Activated T-helper 1 cell treated with anti-CD3 and anti-CD28 coated beads, Interleukin-12 subunit alpha, Interleukin-12 subunit beta, Interleukin-2, Interleukin-4 antibody, amounts not matched to agents 30 ng/mL and 10 ng/mL and 1 ng/mL, durations not matched to agents 14 hours and 24 hours and 36 hours (primary cell): ENCODE results near the gene STXBP2. TPM values are rescaled to one million over a fixed set of nuclear protein-coding genes. Genes with fewer than 3 reads are reported as not detected.
A peak's percentile ranks its signal among the peaks of the same experiment; 100 is the strongest.

Experiments
- DNase-seq: peaks from one replicate; pipeline ENCODE4 v3.0.0; 2021; ENCODE audit warnings: low spot score
- H3K27ac Mint-ChIP-seq: one replicate; pipeline ENCODE4 v1.8.0; 2021; ENCODE audit warnings: mild to moderate bottlenecking, mixed read lengths
- H3K27me3 Mint-ChIP-seq: one replicate; pipeline ENCODE4 v1.8.0; 2022; ENCODE audit warnings: mild to moderate bottlenecking, moderate library complexity, mixed read lengths; ENCODE audit not compliant: insufficient read depth
- H3K36me3 Mint-ChIP-seq: one replicate; pipeline ENCODE4 v1.8.0; 2021; ENCODE audit warnings: low read depth, mixed read lengths
- H3K4me1 Mint-ChIP-seq: one replicate; pipeline ENCODE4 v1.8.0; 2021; ENCODE audit warnings: low read depth, mixed read lengths
- H3K4me3 Mint-ChIP-seq: one replicate; pipeline ENCODE4 v1.8.0; 2021; ENCODE audit warnings: mild to moderate bottlenecking, moderate library complexity, mixed read lengths
- H3K9me3 Mint-ChIP-seq: one replicate; pipeline ENCODE4 v1.8.0; 2021; ENCODE audit warnings: mixed read lengths
- intact Hi-C: fragments of 100-400 bp; cut with micrococcal nuclease; formaldehyde crosslinking; loops from one replicate; pipeline ENCODE4 v1.15.1; 2024
- total RNA-seq: library from RNA; stranded (reverse); gene quantifications from 2 replicates; pipeline ENCODE4 v1.2.3, GENCODE V29; 2022

Gene STXBP2
- 101 and 102 TPM in 2 replicates for total RNA-seq

- H3K4me1 Mint-ChIP-seq, result peaks cover 35% of the 10 kb centered on the region
- intact Hi-C loops, result loop anchor here (1.0 to 2.0 kb wide), 4 partner anchors 8 to 283 kb away; partner anchors contain the start of genes PET100, SNAPC2 and XAB2
- no peaks in the 10 kb centered on the region for H3K9me3 Mint-ChIP-seq
- DNase-seq, result peak; percentile 85
- peak within 1 kb of the TSS; percentile 85 for H3K4me3 Mint-ChIP-seq
- H3K36me3 Mint-ChIP-seq, result peaks cover 8% of the 10 kb centered on the region
- H3K27me3 Mint-ChIP-seq, result no peaks in the 10 kb centered on the region
- H3K27ac Mint-ChIP-seq, result peak within 1 kb of the TSS; percentile 77
Measured at GRCh38 chr19:7636691-7637373, at the start of gene STXBP2. Gene STXBP2 (plus strand): TSS chr19:7637110. CDS start chr19:7637150, 40 bp downstream.

- Mint-ChIP-seq H3K4me3 (no peak overlapping the region), H3K4me1 (no peaks in the 10 kb centered on the region), H3K36me3 (no peaks in the 10 kb centered on the region), H3K27ac (no peak overlapping the region), H3K9me3 (no peaks in the 10 kb centered on the region), H3K27me3 (peaks cover 19% of the 10 kb centered on the region)
- intact Hi-C loops, result no loop called here
- DNase-seq, result no peak
Measured at GRCh38 chr19:7589822-7590221, 47.1 kb upstream of the STXBP2 start.

GRCh38 chr19:7590256-7590655 is 46.7 kb upstream of the STXBP2 start:
- intact Hi-C loops, result no loop called here
- Mint-ChIP-seq H3K36me3 (no peaks in the 10 kb centered on the region), H3K9me3 (no peaks in the 10 kb centered on the region), H3K27ac (no peak overlapping the region), H3K4me3 (no peak overlapping the region), H3K27me3 (peaks cover 21% of the 10 kb centered on the region), H3K4me1 (peaks cover 3% of the 10 kb centered on the region)
- no peak for DNase-seq

GRCh38 chr19:7595466-7596133 is 41.3 kb upstream of the STXBP2 start, which contains the start of gene CAMSAP3:
Gene CAMSAP3 (plus strand): TSS chr19:7595863. CDS start chr19:7596003, 140 bp downstream.
- Mint-ChIP-seq H3K27ac (no peak within 1 kb of the TSS), H3K4me3 (peak within 1 kb of the TSS; percentile 24), H3K27me3 (peaks cover 39% of the 10 kb centered on the region), H3K4me1 (peaks cover 5% of the 10 kb centered on the region), H3K36me3 (no peaks in the 10 kb centered on the region), H3K9me3 (no peaks in the 10 kb centered on the region)
- intact Hi-C loops, result no loop called here
- peak; percentile 12 for DNase-seq

GRCh38 chr19:7596211-7596937 is 40.5 kb upstream of the STXBP2 start:
- DNase-seq, result no peak
- H3K4me3 Mint-ChIP-seq, result peak overlapping the region; percentile 22
- intact Hi-C loops, result no loop called here
- no peak overlapping the region for H3K27ac Mint-ChIP-seq
- no peaks in the 10 kb centered on the region for H3K36me3 Mint-ChIP-seq
- H3K27me3 Mint-ChIP-seq, result peaks cover 39% of the 10 kb centered on the region
- no peaks in the 10 kb centered on the region for H3K9me3 Mint-ChIP-seq
- H3K4me1 Mint-ChIP-seq, result peaks cover 5% of the 10 kb centered on the region

- Mint-ChIP-seq H3K4me3 (no peak overlapping the region), H3K36me3 (no peaks in the 10 kb centered on the region), H3K27me3 (peaks cover 45% of the 10 kb centered on the region), H3K27ac (no peak overlapping the region), H3K4me1 (peaks cover 5% of the 10 kb centered on the region), H3K9me3 (no peaks in the 10 kb centered on the region)
- intact Hi-C loops, result no loop called here
- no peak for DNase-seq
Measured at GRCh38 chr19:7597689-7598088, 39.2 kb upstream of the STXBP2 start.

- peaks cover 44% of the 10 kb centered on the region for H3K27me3 Mint-ChIP-seq
- H3K36me3 Mint-ChIP-seq, result no peaks in the 10 kb centered on the region
- H3K9me3 Mint-ChIP-seq, result no peaks in the 10 kb centered on the region
- peak overlapping the region; percentile 81 for H3K27ac Mint-ChIP-seq
- no peak for DNase-seq
- intact Hi-C loops, result no loop called here
- H3K4me3 Mint-ChIP-seq, result no peak overlapping the region
- peaks cover 5% of the 10 kb centered on the region for H3K4me1 Mint-ChIP-seq
Measured at GRCh38 chr19:7598180-7598579, 38.7 kb upstream of the STXBP2 start.

- Mint-ChIP-seq H3K27ac (peak overlapping the region; percentile 90), H3K4me1 (no peaks in the 10 kb centered on the region), H3K27me3 (peaks cover 25% of the 10 kb centered on the region), H3K4me3 (no peak overlapping the region), H3K36me3 (no peaks in the 10 kb centered on the region), H3K9me3 (no peaks in the 10 kb centered on the region)
- no peak for DNase-seq
- intact Hi-C loops, result no loop called here
Measured at GRCh38 chr19:7600721-7601120, 36.2 kb upstream of the STXBP2 start.

- intact Hi-C loops, result no loop called here
- H3K27ac Mint-ChIP-seq, result no peak overlapping the region
- H3K36me3 Mint-ChIP-seq, result no peaks in the 10 kb centered on the region
- peaks cover 20% of the 10 kb centered on the region for H3K27me3 Mint-ChIP-seq
- DNase-seq, result no peak
- H3K4me1 Mint-ChIP-seq, result no peaks in the 10 kb centered on the region
- no peaks in the 10 kb centered on the region for H3K9me3 Mint-ChIP-seq
- no peak overlapping the region for H3K4me3 Mint-ChIP-seq
Measured at GRCh38 chr19:7602240-7602934, 34.5 kb upstream of the STXBP2 start.

GRCh38 chr19:7602935-7603497 is 33.9 kb upstream of the STXBP2 start:
- no peak overlapping the region for H3K27ac Mint-ChIP-seq
- no peak overlapping the region for H3K4me3 Mint-ChIP-seq
- intact Hi-C loops, result no loop called here
- no peaks in the 10 kb centered on the region for H3K4me1 Mint-ChIP-seq
- DNase-seq, result no peak
- no peaks in the 10 kb centered on the region for H3K9me3 Mint-ChIP-seq
- H3K27me3 Mint-ChIP-seq, result peaks cover 14% of the 10 kb centered on the region
- no peaks in the 10 kb centered on the region for H3K36me3 Mint-ChIP-seq

GRCh38 chr19:7603919-7604318 is 33.0 kb upstream of the STXBP2 start:
- intact Hi-C loops, result loop anchor here (2.0 kb wide), 1 partner anchor 33 kb away; the partner anchor contains the start of gene STXBP2
- Mint-ChIP-seq H3K27me3 (peaks cover 10% of the 10 kb centered on the region), H3K27ac (peak overlapping the region; percentile 42), H3K9me3 (no peaks in the 10 kb centered on the region), H3K4me1 (no peaks in the 10 kb centered on the region), H3K36me3 (no peaks in the 10 kb centered on the region), H3K4me3 (no peak overlapping the region)
- DNase-seq, result no peak

- intact Hi-C loops, result loop anchor here (2.0 kb wide), 1 partner anchor 31 kb away; the partner anchor contains the start of gene STXBP2
- Mint-ChIP-seq H3K27me3 (peaks cover 10% of the 10 kb centered on the region), H3K27ac (no peak overlapping the region), H3K4me3 (no peak overlapping the region), H3K9me3 (no peaks in the 10 kb centered on the region), H3K36me3 (no peaks in the 10 kb centered on the region), H3K4me1 (no peaks in the 10 kb centered on the region)
- no peak for DNase-seq
Measured at GRCh38 chr19:7605490-7606222, 31.3 kb upstream of the STXBP2 start.
